ENCODE data around the gene KIF17. TPM values are rescaled to one million over a fixed set of nuclear protein-coding genes. Genes with fewer than 3 reads are reported as not detected.

KIF17 gene
- total RNA-seq, 1 experiment from 2014 or later, result 2.4 TPM

- no peak for ATAC-seq
- H2AFZ ChIP-seq (ENCODE audit: low read depth, low read length, poor library complexity, severe bottlenecking), result no peak overlapping the region
- H3K4me1 ChIP-seq (ENCODE audit: control insufficient read depth in 1 of 2, insufficient read depth in 2 of 2, low read length in 2 of 2), result peaks cover 6 to 51% of the 10 kb centered on the region in 2 experiments
- ChIA-PET CTCF (interaction anchor here (1.7 kb wide), 1 partner anchor 31 kb away, joined by 7 read pairs; no protein-coding TSS in a partner anchor), RAD21 (ENCODE audit: low non-redundant PET in 1 of 2, low total read pairs in 2 of 2, uncharacterized antibody in 2 of 2, unreplicated experiment in 2 of 2) (interaction anchor here in 1 of 2 experiments (0.6 kb wide), 1 partner anchor 151 kb away, joined by 4 read pairs; no protein-coding TSS in a partner anchor), POLR2A (no interaction called here)
- no peak for DNase-seq (ENCODE audit: low read depth, low spot score)
- H3K9me3 ChIP-seq (ENCODE audit: control insufficient read depth in 1 of 2, insufficient read depth in 1 of 2, low read depth in 1 of 2, low read length in 2 of 2), result no peaks in the 10 kb centered on the region
- H3K79me2 ChIP-seq (ENCODE audit: insufficient read depth, low read length), result peaks cover 5% of the 10 kb centered on the region; the same call in 1 of the 2 replicates
- no peaks in the 10 kb centered on the region for H4K20me1 ChIP-seq (ENCODE audit: insufficient read depth)
- TF ChIP-seq CTCF (IDR thresholded peaks at IDR 0.05 in 2 of 3, conservative IDR thresholded peaks at IDR 0.05 in 1 of 3; ENCODE audit: borderline replicate concordance in 1 of 3, insufficient read depth in 1 of 3, low read depth in 2 of 3, low read length in 2 of 3), result peak in 2 of 3 experiments; percentile 35 to 44; a peak in 2 of 6 replicates
- TF ChIP-seq SP1 (IDR thresholded peaks at IDR 0.05; ENCODE audit: low read depth), result no peak
- TF ChIP-seq YY1 (IDR thresholded peaks at IDR 0.05; ENCODE audit: extremely low read depth, insufficient replicate concordance, low read depth, low read length), result no peak
- H3K9me2 ChIP-seq (ENCODE audit: insufficient read depth), result no peaks in the 10 kb centered on the region
- H3K27ac ChIP-seq (ENCODE audit: low read depth, low read length), result no peak overlapping the region
- intact Hi-C loops (cut with micrococcal nuclease), result no loop called here
- no peak overlapping the region for H3K4me3 ChIP-seq (replicated peaks in 1 of 2; ENCODE audit: low read depth in 1 of 2, low read length in 2 of 2)
- no peaks in the 10 kb centered on the region for H3K36me3 ChIP-seq (ENCODE audit: control insufficient read depth in 1 of 2, insufficient read depth in 2 of 2, low read length in 2 of 2)
- H3K9ac ChIP-seq (ENCODE audit: low read length), result no peak overlapping the region
- no peaks in the 10 kb centered on the region for H3K27me3 ChIP-seq (ENCODE audit: insufficient read depth, low read length)
- H3K4me2 ChIP-seq (ENCODE audit: low read length), result no peak overlapping the region
- BruUV-seq (replicated peaks), result no TSS peak
Measured at GRCh38 chr1:20727746-20728316, 10.0 kb upstream of the KIF17 start.

- H3K27me3 ChIP-seq (ENCODE audit: insufficient read depth, low read length), result no peaks in the 10 kb centered on the region
- no peaks in the 10 kb centered on the region for H3K9me3 ChIP-seq (ENCODE audit: control insufficient read depth in 1 of 2, insufficient read depth in 1 of 2, low read depth in 1 of 2, low read length in 2 of 2)
- no peak overlapping the region for H2AFZ ChIP-seq (ENCODE audit: low read depth, low read length, poor library complexity, severe bottlenecking)
- BruUV-seq (replicated peaks), result no TSS peak
- H3K4me3 ChIP-seq (replicated peaks in 1 of 2; ENCODE audit: low read depth in 1 of 2, low read length in 2 of 2), result no peak overlapping the region
- no peaks in the 10 kb centered on the region for H3K36me3 ChIP-seq (ENCODE audit: control insufficient read depth in 1 of 2, insufficient read depth in 2 of 2, low read length in 2 of 2)
- peaks cover 5% of the 10 kb centered on the region; the same call in 1 of the 2 replicates for H3K79me2 ChIP-seq (ENCODE audit: insufficient read depth, low read length)
- H3K9me2 ChIP-seq (ENCODE audit: insufficient read depth), result no peaks in the 10 kb centered on the region
- ChIA-PET POLR2A (no interaction called here), CTCF (interaction anchor here (1.1 to 1.7 kb wide), 2 partner anchors 30 to 31 kb away, joined by 3 to 7 read pairs; no protein-coding TSS in a partner anchor), RAD21 (ENCODE audit: low non-redundant PET in 1 of 2, low total read pairs in 2 of 2, uncharacterized antibody in 2 of 2, unreplicated experiment in 2 of 2) (interaction anchor here in 1 of 2 experiments (0.6 kb wide), 1 partner anchor 151 kb away, joined by 4 read pairs; no protein-coding TSS in a partner anchor)
- no peaks in the 10 kb centered on the region for H4K20me1 ChIP-seq (ENCODE audit: insufficient read depth)
- ATAC-seq (no peak), DNase-seq (ENCODE audit: low read depth, low spot score) (no peak)
- H3K4me1 ChIP-seq (ENCODE audit: control insufficient read depth in 1 of 2, insufficient read depth in 2 of 2, low read length in 2 of 2), result peaks cover 0 to 44% of the 10 kb centered on the region in 2 experiments; a peak in 3 of 4 replicates
- H3K9ac ChIP-seq (ENCODE audit: low read length), result no peak overlapping the region
- no peak for TF ChIP-seq RAD21 (IDR thresholded peaks at IDR 0.05; ENCODE audit: low read depth)
- TF ChIP-seq CTCF (IDR thresholded peaks at IDR 0.05 in 2 of 3, conservative IDR thresholded peaks at IDR 0.05 in 1 of 3; ENCODE audit: borderline replicate concordance in 1 of 3, insufficient read depth in 1 of 3, low read depth in 2 of 3, low read length in 2 of 3), result no peak
- TF ChIP-seq REST (IDR thresholded peaks at IDR 0.05; ENCODE audit: low read depth), result no peak
- TF ChIP-seq CBX3 (IDR thresholded peaks at IDR 0.05; ENCODE audit: low read depth), result no peak
- TF ChIP-seq JUND (IDR thresholded peaks at IDR 0.05), result no peak
- no peak for TF ChIP-seq EZH2 (IDR thresholded peaks at IDR 0.05)
- intact Hi-C loops (cut with micrococcal nuclease), result no loop called here
- no peak overlapping the region for H3K27ac ChIP-seq (ENCODE audit: low read depth, low read length)
- H3K4me2 ChIP-seq (ENCODE audit: low read length), result no peak overlapping the region
Measured at GRCh38 chr1:20726932-20727745, 9.3 kb upstream of the KIF17 start.

All from HCT116 (cell line).